ENCODE measurements around the gene AP5Z1. TPM values are rescaled to one million over a fixed set of nuclear protein-coding genes. Genes with fewer than 3 reads are reported as not detected.

The AP5Z1 gene
- total RNA-seq, 1 donor from 2014 or later: 88.6 TPM

- Mint-ChIP-seq H3K4me3 (ENCODE audit: unreplicated experiment) (no peak overlapping the region), H3K4me1 (ENCODE audit: unreplicated experiment) (peaks cover 6% of the 10 kb centered on the region), H3K36me3 (ENCODE audit: low read depth, unreplicated experiment) (peaks cover 3% of the 10 kb centered on the region), H3K27me3 (ENCODE audit: unreplicated experiment) (no peaks in the 10 kb centered on the region), H3K27ac (ENCODE audit: unreplicated experiment) (no peak overlapping the region), H3K9me3 (ENCODE audit: unreplicated experiment) (no peaks in the 10 kb centered on the region)
- DNase-seq (ENCODE audit: low spot score): no peak
- TF ChIP-seq CTCF (IDR thresholded peaks at IDR 0.05; ENCODE audit: unreplicated experiment): no peak
Observed at GRCh38 chr7:4815609-4816418, 40.4 kb downstream of the AP5Z1 start.

GRCh38 chr7:4816419-4817080 is 41.1 kb downstream of the AP5Z1 start:
- peaks cover 9% of the 10 kb centered on the region for H3K4me1 Mint-ChIP-seq (ENCODE audit: unreplicated experiment)
- TF ChIP-seq CTCF (IDR thresholded peaks at IDR 0.05; ENCODE audit: unreplicated experiment): no peak

GRCh38 chr7:4817178-4817901 is 41.9 kb downstream of the AP5Z1 start:
- no peak for TF ChIP-seq CTCF (IDR thresholded peaks at IDR 0.05; ENCODE audit: unreplicated experiment)
- Mint-ChIP-seq H3K27me3 (ENCODE audit: unreplicated experiment) (peaks cover 2% of the 10 kb centered on the region), H3K27ac (ENCODE audit: unreplicated experiment) (no peak overlapping the region), H3K4me1 (ENCODE audit: unreplicated experiment) (peaks cover 9% of the 10 kb centered on the region), H3K4me3 (ENCODE audit: unreplicated experiment) (no peak overlapping the region), H3K9me3 (ENCODE audit: unreplicated experiment) (no peaks in the 10 kb centered on the region), H3K36me3 (ENCODE audit: low read depth, unreplicated experiment) (peaks cover 3% of the 10 kb centered on the region)
- DNase-seq (ENCODE audit: low spot score): no peak

More at GRCh38 chr7:4816419-4817080, 41.1 kb downstream of the AP5Z1 start:
- no peak overlapping the region for H3K4me3 Mint-ChIP-seq (ENCODE audit: unreplicated experiment)
- no peak for DNase-seq (ENCODE audit: low spot score)
- no peaks in the 10 kb centered on the region for H3K9me3 Mint-ChIP-seq (ENCODE audit: unreplicated experiment)
- H3K27me3 Mint-ChIP-seq (ENCODE audit: unreplicated experiment): peaks cover 1% of the 10 kb centered on the region
- no peak overlapping the region for H3K27ac Mint-ChIP-seq (ENCODE audit: unreplicated experiment)
- peaks cover 3% of the 10 kb centered on the region for H3K36me3 Mint-ChIP-seq (ENCODE audit: low read depth, unreplicated experiment)

- H3K4me3 Mint-ChIP-seq (ENCODE audit: unreplicated experiment): no peak overlapping the region
- no peak for DNase-seq (ENCODE audit: low spot score)
- no peak for TF ChIP-seq CTCF (IDR thresholded peaks at IDR 0.05; ENCODE audit: unreplicated experiment)
- peaks cover 3% of the 10 kb centered on the region for H3K27me3 Mint-ChIP-seq (ENCODE audit: unreplicated experiment)
- peaks cover 3% of the 10 kb centered on the region for H3K36me3 Mint-ChIP-seq (ENCODE audit: low read depth, unreplicated experiment)
- H3K27ac Mint-ChIP-seq (ENCODE audit: unreplicated experiment): no peak overlapping the region
- peaks cover 9% of the 10 kb centered on the region for H3K4me1 Mint-ChIP-seq (ENCODE audit: unreplicated experiment)
- no peaks in the 10 kb centered on the region for H3K9me3 Mint-ChIP-seq (ENCODE audit: unreplicated experiment)
Observed at GRCh38 chr7:4818000-4818794, 42.8 kb downstream of the AP5Z1 start.

All from endothelial cell (in vitro differentiated cells).